ENCODE measurements around the gene DUS2.

DNA sequence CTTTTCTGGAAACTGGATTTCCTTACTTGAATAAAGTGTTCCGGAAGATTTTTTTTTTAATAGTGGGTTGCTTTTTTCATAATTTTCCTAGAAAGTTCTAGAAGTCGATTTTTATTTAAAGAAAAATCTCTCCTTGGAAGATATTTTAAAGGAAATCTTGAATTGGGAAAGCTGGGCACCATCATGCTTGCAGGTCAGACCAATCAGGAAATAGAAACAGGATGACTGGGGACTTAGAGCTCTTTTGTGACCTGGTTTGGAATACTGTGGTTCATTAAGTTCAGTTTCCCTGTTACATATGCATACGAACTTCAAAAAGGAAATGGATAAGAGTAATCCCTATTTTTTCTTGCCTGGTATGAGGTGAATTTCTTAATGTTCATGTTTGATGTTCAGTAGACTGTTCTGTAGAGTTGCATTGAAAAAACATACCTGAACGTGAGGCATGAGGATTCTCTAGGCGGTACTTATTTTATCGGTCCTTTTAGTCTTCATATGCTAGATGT is 63.3 kb downstream of the DUS2 start:
- TF ChIP-seq, protein P1, sequence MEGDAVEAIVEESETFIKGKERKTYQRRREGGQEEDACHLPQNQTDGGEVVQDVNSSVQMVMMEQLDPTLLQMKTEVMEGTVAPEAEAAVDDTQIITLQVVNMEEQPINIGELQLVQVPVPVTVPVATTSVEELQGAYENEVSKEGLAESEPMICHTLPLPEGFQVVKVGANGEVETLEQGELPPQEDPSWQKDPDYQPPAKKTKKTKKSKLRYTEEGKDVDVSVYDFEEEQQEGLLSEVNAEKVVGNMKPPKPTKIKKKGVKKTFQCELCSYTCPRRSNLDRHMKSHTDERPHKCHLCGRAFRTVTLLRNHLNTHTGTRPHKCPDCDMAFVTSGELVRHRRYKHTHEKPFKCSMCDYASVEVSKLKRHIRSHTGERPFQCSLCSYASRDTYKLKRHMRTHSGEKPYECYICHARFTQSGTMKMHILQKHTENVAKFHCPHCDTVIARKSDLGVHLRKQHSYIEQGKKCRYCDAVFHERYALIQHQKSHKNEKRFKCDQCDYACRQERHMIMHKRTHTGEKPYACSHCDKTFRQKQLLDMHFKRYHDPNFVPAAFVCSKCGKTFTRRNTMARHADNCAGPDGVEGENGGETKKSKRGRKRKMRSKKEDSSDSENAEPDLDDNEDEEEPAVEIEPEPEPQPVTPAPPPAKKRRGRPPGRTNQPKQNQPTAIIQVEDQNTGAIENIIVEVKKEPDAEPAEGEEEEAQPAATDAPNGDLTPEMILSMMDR (IDR thresholded peaks at IDR 0.05; ENCODE audit: control extremely low read depth in 1 of 3, insufficient read depth in 1 of 3, low read depth in 1 of 3, low read length in 3 of 3) = no peak
- TF ChIP-seq, protein P2, sequence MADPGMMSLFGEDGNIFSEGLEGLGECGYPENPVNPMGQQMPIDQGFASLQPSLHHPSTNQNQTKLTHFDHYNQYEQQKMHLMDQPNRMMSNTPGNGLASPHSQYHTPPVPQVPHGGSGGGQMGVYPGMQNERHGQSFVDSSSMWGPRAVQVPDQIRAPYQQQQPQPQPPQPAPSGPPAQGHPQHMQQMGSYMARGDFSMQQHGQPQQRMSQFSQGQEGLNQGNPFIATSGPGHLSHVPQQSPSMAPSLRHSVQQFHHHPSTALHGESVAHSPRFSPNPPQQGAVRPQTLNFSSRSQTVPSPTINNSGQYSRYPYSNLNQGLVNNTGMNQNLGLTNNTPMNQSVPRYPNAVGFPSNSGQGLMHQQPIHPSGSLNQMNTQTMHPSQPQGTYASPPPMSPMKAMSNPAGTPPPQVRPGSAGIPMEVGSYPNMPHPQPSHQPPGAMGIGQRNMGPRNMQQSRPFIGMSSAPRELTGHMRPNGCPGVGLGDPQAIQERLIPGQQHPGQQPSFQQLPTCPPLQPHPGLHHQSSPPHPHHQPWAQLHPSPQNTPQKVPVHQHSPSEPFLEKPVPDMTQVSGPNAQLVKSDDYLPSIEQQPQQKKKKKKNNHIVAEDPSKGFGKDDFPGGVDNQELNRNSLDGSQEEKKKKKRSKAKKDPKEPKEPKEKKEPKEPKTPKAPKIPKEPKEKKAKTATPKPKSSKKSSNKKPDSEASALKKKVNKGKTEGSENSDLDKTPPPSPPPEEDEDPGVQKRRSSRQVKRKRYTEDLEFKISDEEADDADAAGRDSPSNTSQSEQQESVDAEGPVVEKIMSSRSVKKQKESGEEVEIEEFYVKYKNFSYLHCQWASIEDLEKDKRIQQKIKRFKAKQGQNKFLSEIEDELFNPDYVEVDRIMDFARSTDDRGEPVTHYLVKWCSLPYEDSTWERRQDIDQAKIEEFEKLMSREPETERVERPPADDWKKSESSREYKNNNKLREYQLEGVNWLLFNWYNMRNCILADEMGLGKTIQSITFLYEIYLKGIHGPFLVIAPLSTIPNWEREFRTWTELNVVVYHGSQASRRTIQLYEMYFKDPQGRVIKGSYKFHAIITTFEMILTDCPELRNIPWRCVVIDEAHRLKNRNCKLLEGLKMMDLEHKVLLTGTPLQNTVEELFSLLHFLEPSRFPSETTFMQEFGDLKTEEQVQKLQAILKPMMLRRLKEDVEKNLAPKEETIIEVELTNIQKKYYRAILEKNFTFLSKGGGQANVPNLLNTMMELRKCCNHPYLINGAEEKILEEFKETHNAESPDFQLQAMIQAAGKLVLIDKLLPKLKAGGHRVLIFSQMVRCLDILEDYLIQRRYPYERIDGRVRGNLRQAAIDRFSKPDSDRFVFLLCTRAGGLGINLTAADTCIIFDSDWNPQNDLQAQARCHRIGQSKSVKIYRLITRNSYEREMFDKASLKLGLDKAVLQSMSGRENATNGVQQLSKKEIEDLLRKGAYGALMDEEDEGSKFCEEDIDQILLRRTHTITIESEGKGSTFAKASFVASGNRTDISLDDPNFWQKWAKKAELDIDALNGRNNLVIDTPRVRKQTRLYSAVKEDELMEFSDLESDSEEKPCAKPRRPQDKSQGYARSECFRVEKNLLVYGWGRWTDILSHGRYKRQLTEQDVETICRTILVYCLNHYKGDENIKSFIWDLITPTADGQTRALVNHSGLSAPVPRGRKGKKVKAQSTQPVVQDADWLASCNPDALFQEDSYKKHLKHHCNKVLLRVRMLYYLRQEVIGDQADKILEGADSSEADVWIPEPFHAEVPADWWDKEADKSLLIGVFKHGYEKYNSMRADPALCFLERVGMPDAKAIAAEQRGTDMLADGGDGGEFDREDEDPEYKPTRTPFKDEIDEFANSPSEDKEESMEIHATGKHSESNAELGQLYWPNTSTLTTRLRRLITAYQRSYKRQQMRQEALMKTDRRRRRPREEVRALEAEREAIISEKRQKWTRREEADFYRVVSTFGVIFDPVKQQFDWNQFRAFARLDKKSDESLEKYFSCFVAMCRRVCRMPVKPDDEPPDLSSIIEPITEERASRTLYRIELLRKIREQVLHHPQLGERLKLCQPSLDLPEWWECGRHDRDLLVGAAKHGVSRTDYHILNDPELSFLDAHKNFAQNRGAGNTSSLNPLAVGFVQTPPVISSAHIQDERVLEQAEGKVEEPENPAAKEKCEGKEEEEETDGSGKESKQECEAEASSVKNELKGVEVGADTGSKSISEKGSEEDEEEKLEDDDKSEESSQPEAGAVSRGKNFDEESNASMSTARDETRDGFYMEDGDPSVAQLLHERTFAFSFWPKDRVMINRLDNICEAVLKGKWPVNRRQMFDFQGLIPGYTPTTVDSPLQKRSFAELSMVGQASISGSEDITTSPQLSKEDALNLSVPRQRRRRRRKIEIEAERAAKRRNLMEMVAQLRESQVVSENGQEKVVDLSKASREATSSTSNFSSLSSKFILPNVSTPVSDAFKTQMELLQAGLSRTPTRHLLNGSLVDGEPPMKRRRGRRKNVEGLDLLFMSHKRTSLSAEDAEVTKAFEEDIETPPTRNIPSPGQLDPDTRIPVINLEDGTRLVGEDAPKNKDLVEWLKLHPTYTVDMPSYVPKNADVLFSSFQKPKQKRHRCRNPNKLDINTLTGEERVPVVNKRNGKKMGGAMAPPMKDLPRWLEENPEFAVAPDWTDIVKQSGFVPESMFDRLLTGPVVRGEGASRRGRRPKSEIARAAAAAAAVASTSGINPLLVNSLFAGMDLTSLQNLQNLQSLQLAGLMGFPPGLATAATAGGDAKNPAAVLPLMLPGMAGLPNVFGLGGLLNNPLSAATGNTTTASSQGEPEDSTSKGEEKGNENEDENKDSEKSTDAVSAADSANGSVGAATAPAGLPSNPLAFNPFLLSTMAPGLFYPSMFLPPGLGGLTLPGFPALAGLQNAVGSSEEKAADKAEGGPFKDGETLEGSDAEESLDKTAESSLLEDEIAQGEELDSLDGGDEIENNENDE (IDR thresholded peaks at IDR 0.05; ENCODE audit: insufficient replicate concordance, low read length) = peak; percentile 28
- TF ChIP-seq, protein P3, sequence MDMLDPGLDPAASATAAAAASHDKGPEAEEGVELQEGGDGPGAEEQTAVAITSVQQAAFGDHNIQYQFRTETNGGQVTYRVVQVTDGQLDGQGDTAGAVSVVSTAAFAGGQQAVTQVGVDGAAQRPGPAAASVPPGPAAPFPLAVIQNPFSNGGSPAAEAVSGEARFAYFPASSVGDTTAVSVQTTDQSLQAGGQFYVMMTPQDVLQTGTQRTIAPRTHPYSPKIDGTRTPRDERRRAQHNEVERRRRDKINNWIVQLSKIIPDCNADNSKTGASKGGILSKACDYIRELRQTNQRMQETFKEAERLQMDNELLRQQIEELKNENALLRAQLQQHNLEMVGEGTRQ (IDR thresholded peaks at IDR 0.05; ENCODE audit: low read length) = no peak

All from H1 (cell line).